NT2/D1 (cell line): ENCODE data around the gene TNS1.

Source experiments
- SUZ12 ChIP-seq: IDR thresholded peaks from 2 replicates; pipeline ENCODE4 v1.6.1; 2011; ENCODE audit not compliant: insufficient read length, insufficient read depth; ENCODE audit errors: extremely low read depth
- YY1 ChIP-seq: IDR thresholded peaks from 2 replicates; pipeline ENCODE4 v1.6.1; 2011; ENCODE audit not compliant: insufficient read length, insufficient read depth
- ZNF274 ChIP-seq: IDR thresholded peaks from 2 replicates; pipeline ENCODE4 v1.6.1; 2011; ENCODE audit warnings: mild to moderate bottlenecking, low read depth, low read length

DNA sequence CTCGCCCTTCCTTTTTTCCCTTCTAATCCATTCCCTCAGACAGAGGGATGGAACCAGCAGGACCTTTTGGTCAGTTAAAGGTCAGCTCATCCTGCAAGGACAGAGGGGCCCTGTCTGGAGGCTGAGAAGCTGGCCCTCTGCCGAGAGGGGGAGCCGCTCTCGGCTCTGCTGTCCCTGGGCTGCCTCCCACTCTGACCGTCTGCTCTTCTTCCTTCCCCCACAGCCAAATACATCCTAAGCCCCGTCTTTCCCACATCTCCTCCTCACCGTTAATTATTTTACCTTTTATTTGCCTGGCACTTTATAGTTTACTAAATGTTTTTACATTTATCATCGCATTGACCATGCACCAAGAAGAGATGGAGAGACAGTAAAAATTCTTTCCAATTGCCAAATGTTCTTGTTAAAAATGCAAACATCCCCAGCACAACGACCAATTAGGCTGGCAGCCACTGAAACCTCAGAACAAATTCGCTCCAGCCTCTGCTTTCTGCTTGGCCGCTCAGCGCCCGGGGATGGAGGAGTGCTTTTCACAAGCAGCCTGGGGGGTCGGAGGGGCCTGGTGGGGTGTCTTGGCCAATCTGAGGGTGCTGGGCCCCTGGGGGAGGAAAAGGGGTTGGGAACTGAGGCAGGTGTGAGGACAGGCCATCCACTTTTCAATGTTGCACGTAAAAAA is 123.7 kb downstream of the TNS1 start:
- TF ChIP-seq YY1 (no peak), ZNF274 (no peak), SUZ12 (no peak)
